Gastrocnemius medialis (tissue), 4 donors: Measurements from ENCODE around the gene TNFRSF12A.

ENCODE experiments used
- POLR2A ChIP-seq, 2 donors: fragments of 450-650 bp; IDR thresholded peaks; one replicate each; pipeline ENCODE4 v1.6.1; 2017; ENCODE audit warnings: antibody characterized with exemption in 2 of 2, mild to moderate bottlenecking in 2 of 2, moderate library complexity in 2 of 2
- TF ChIP-seq, protein P1 (sequence below), 5 experiments: fragments of 450-650 bp in 3 of 5; fragments of 200-600 bp in 2 of 5; sonication (generic) in 2 of 5; IDR thresholded peaks in 4 of 5; conservative IDR thresholded peaks in 1 of 5; 1 replicate in 4 of 5; 2 replicates in 1 of 5; pipeline ENCODE4 v1.5.1; 2016 to 2019; ENCODE audit warnings: antibody characterized with exemption in 5 of 5, mild to moderate bottlenecking in 3 of 5, moderate library complexity in 3 of 5

DNA sequence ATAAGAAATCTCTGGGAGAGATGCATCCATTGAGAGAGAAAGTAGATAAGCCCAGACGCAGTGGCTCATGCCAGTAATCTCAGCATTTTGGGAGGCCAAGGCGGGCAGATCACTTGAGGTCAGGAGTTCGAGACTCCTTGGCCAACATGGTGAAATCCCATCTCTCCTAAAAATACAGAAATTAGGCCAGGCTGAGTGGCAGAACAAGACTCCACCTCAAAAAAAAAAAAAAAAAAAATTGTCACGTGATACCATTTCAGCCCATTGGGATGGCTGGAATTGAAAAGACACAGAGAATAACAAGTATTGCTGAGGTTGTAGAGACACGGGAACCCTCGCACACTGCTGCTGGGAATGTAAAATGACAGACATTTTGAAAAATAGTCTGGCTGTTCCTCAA, 42.4 kb downstream of the TNFRSF12A start:
- TF ChIP-seq, protein P1, sequence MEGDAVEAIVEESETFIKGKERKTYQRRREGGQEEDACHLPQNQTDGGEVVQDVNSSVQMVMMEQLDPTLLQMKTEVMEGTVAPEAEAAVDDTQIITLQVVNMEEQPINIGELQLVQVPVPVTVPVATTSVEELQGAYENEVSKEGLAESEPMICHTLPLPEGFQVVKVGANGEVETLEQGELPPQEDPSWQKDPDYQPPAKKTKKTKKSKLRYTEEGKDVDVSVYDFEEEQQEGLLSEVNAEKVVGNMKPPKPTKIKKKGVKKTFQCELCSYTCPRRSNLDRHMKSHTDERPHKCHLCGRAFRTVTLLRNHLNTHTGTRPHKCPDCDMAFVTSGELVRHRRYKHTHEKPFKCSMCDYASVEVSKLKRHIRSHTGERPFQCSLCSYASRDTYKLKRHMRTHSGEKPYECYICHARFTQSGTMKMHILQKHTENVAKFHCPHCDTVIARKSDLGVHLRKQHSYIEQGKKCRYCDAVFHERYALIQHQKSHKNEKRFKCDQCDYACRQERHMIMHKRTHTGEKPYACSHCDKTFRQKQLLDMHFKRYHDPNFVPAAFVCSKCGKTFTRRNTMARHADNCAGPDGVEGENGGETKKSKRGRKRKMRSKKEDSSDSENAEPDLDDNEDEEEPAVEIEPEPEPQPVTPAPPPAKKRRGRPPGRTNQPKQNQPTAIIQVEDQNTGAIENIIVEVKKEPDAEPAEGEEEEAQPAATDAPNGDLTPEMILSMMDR (IDR thresholded peaks at IDR 0.05 in 4 of 5, conservative IDR thresholded peaks at IDR 0.05 in 1 of 5), result no peak
- no peak for TF ChIP-seq POLR2A (IDR thresholded peaks at IDR 0.05)
